GM12878 (cell line): Measurements from ENCODE around the gene ZNF879. TPM values are rescaled to one million over a fixed set of nuclear protein-coding genes. Genes with fewer than 3 reads are reported as not detected.

Experiments used
- ATAC-seq: fragments of 200-7000 bp; cut with Tn5 transposase; 3 replicates; pipeline ENCODE4 v1.9.1; 2020; ENCODE audit warnings: mild to moderate bottlenecking, moderate library complexity
- BruUV-seq: library from RNA; stranded (reverse); fragments of 400-500 nt; replicated peaks from 2 replicates; lab custom pipeline; 2021; lab: Mats Ljungman, UMichigan
- CTCF ChIA-PET: fragments of 300-600 bp; sonication (Branson Sonifier 250); formaldehyde crosslinking; extraction: SDS; loops from one replicate; lab custom pipeline; 2021; ENCODE audit warnings: inconsistent platforms; lab: Yijun Ruan, JAX
- POLR2A ChIA-PET: fragments of 350-600 bp; formaldehyde crosslinking; extraction: SDS; loops from one replicate; lab custom pipeline; 2021; ENCODE audit warnings: inconsistent platforms; lab: Charles Lee
- RAD21 ChIA-PET: fragments of 300-600 bp; sonication (Branson Sonifier 250); formaldehyde crosslinking; loops from one replicate; lab custom pipeline; 2023; ENCODE audit warnings: antibody characterized with exemption; ENCODE audit not compliant: unreplicated experiment; lab: Charles Lee
- SMC1A ChIA-PET: fragments of 300-600 bp; sonication (Branson Sonifier 250); formaldehyde crosslinking; loops from one replicate; lab custom pipeline; 2023; ENCODE audit not compliant: unreplicated experiment, uncharacterized antibody; lab: Charles Lee
- DNase-seq: peaks from one replicate; pipeline ENCODE4 v3.0.0-alpha.2; 2011; ENCODE audit warnings: low read depth, low spot score
- FAIRE-seq: peaks from 3 replicates; lab custom pipeline; 2011; peaks lifted over from hg19 to GRCh38; lab: Jason Lieb, UNC
- H2AFZ ChIP-seq: 2 replicates; pipeline ENCODE4 v1.6.0; 2011; ENCODE audit warnings: low read depth, low read length, control low read depth; ENCODE audit not compliant: control insufficient read depth
- H3K27ac ChIP-seq: 2 replicates; pipeline ENCODE4 v1.5.1; 2011; ENCODE audit warnings: control low read depth; ENCODE audit not compliant: control insufficient read depth, insufficient read depth
- H3K27me3 ChIP-seq, 2 experiments: replicated peaks in 1 of 2; 2 replicates each; pipeline versions ENCODE4 v1.6.0 to v1.6.1; 2011; ENCODE audit warnings: low read length in 1 of 2; ENCODE audit not compliant: control insufficient read depth in 2 of 2, insufficient read depth in 2 of 2
- H3K36me3 ChIP-seq, 2 experiments: 2 replicates each; pipeline ENCODE4 v1.5.1; 2011; ENCODE audit warnings: low read length in 1 of 2; ENCODE audit not compliant: control insufficient read depth in 2 of 2, insufficient read depth in 2 of 2
- H3K4me1 ChIP-seq: 2 replicates; pipeline ENCODE4 v1.6.1; 2011; ENCODE audit warnings: mild to moderate bottlenecking, low read length, moderate library complexity, mixed read lengths; ENCODE audit not compliant: control insufficient read depth, insufficient read depth
- H3K4me2 ChIP-seq: 2 replicates; pipeline ENCODE4 v1.6.0; 2011; ENCODE audit warnings: control low read depth; ENCODE audit not compliant: control insufficient read depth, insufficient read depth
- H3K4me3 ChIP-seq: fragments of 200-600 bp; sonication (generic); 2 replicates; pipeline ENCODE4 v1.5.1; 2016
- H3K79me2 ChIP-seq: 2 replicates; pipeline ENCODE4 v1.6.0; 2011; ENCODE audit warnings: low read length; ENCODE audit not compliant: control insufficient read depth, insufficient read depth
- H3K9ac ChIP-seq: 2 replicates; pipeline ENCODE4 v1.8.0; 2011; ENCODE audit warnings: low read length, control low read depth, mixed read lengths; ENCODE audit not compliant: control insufficient read depth, insufficient read depth
- H3K9me3 ChIP-seq: replicated peaks from 3 replicates; pipeline ENCODE4 v1.5.1; 2011; ENCODE audit warnings: mild to moderate bottlenecking, low read length; ENCODE audit not compliant: control insufficient read depth, insufficient read depth
- H4K20me1 ChIP-seq: 2 replicates; pipeline ENCODE4 v1.6.0; 2011; ENCODE audit not compliant: control insufficient read depth, insufficient read depth
- CUX1 ChIP-seq: IDR thresholded peaks from 2 replicates; pipeline ENCODE4 v1.6.1; 2012; ENCODE audit warnings: improper control_type of control experiment, low read depth, low read length; ENCODE audit not compliant: insufficient replicate concordance
- MYB ChIP-seq: fragments of 150-350 bp; IDR thresholded peaks from 2 replicates; pipeline ENCODE4 v1.6.1; 2014; ENCODE audit warnings: mild to moderate bottlenecking, low read depth, low read length, borderline replicate concordance
- NKRF ChIP-seq: fragments of 450-650 bp; conservative IDR thresholded peaks from 2 replicates; pipeline ENCODE4 v1.6.1; 2017; ENCODE audit warnings: mild to moderate bottlenecking, moderate library complexity
- ZBTB4 ChIP-seq: fragments of 450-650 bp; formaldehyde crosslinking; IDR thresholded peaks from 2 replicates; pipeline ENCODE4 v1.4.0; 2022; ENCODE audit warnings: mild to moderate bottlenecking, moderate library complexity
- ZBTB40 ChIP-seq: fragments of 450-650 bp; IDR thresholded peaks from 2 replicates; pipeline ENCODE4 v1.6.1; 2016; ENCODE audit warnings: mild to moderate bottlenecking, moderate library complexity, borderline replicate concordance
- WGBS: methylation state at CpG from one replicate; pipeline ENCODE4 v1.1.6; 2016; ENCODE audit warnings: low lambda C conversion rate; ENCODE audit not compliant: insufficient replicate concordance, insufficient coverage; ENCODE audit errors: missing lambda C conversion rate; 5-methylcytosine and 5-hydroxymethylcytosine counted together
- in situ Hi-C: fragments of 300-500 bp; cut with MboI; formaldehyde crosslinking; loops from 9 replicates; pipeline ENCODE4 v1.14.3; 2018; ENCODE audit warnings: mixed read lengths
- intact Hi-C: fragments of 100-400 bp; cut with micrococcal nuclease; formaldehyde crosslinking; loops from one replicate; pipeline ENCODE4 v1.14.2; 2022; ENCODE audit not compliant: unreplicated experiment
- polyA plus RNA-seq, 11 experiments: library from polyadenylated mRNA; depleted of rRNA in 4 of 11; unstranded in 6 of 11; stranded (reverse) in 5 of 11; fragments of >200 nt; fragmentation: Nextera tagmentation in 4 of 11; fragmentation: Illumina TruSeq in 1 of 11; extraction: Ambion mirVana in 4 of 11; extraction: Trizol in 1 of 11; gene quantifications; 1 replicate in 1 of 11; 2 replicates in 10 of 11; pipeline versions ENCODE4 v1.2.1 to v1.2.3, GENCODE V29; 2011 to 2016; ENCODE audit warnings: inconsistent platforms in 2 of 11, missing spikeins in 2 of 11, low read depth in 1 of 11
- total RNA-seq, 4 experiments: library from RNA; depleted of rRNA in 3 of 4; stranded (reverse); fragments of >200 nt in 3 of 4; fragmentation: Illumina TruSeq in 1 of 4; extraction: Trizol in 1 of 4; gene quantifications; 2 replicates each; pipeline versions ENCODE4 v1.2.1 to v1.2.3, GENCODE V29; 2013 to 2021

The ZNF879 gene
- total and polyA plus RNA-seq, 10 of the 15 experiments (the other 5 are each of a cell fraction or from before 2014, with no cell fraction given) = 0.03 TPM; not detected in 9

GRCh38 chr5:178994580-178995340 lies 28.8 kb upstream of the ZNF879 start, which contains the start of gene GRM6 (continued):
- TF ChIP-seq NKRF = no peak
- TF ChIP-seq MYB = no peak

- Histone ChIP-seq H3K4me2 (no peak overlapping the region), H3K4me3 (no peak overlapping the region), H3K9me3 (no peaks in the 10 kb centered on the region; the same call in 2 of the 3 replicates), H2AFZ (no peak overlapping the region), H3K27me3 (no peaks in the 10 kb centered on the region), H3K36me3 (no peaks in the 10 kb centered on the region), H3K9ac (no peak overlapping the region), H3K27ac (no peak overlapping the region), H4K20me1 (no peaks in the 10 kb centered on the region), H3K4me1 (no peaks in the 10 kb centered on the region), H3K79me2 (no peaks in the 10 kb centered on the region)
- intact Hi-C loops (no loop called here), in situ Hi-C loops (no loop called here)
- no peak for ATAC-seq
- ChIA-PET POLR2A (no interaction called here), CTCF (no interaction called here), RAD21 (no interaction called here), SMC1A (no interaction called here)
- no peak for DNase-seq
- no TSS peak for BruUV-seq
- no peak for FAIRE-seq
- WGBS = 28% methylated on average over 6 of the region's 6 CpGs
- TF ChIP-seq ZBTB4 (CRISPR knock-in tag) (no peak), ZBTB40 (no peak), CUX1 (no peak)
These were observed 28.3 kb upstream of the ZNF879 start for GRCh38 chr5:178995341-178995690.
